WTC11 (cell line): Measurements from ENCODE around the gene ATG7.
A peak's percentile ranks its signal among the peaks of the same experiment; 100 is the strongest.

Experiments
- RELA ChIP-seq: sonication (generic); formaldehyde crosslinking; IDR thresholded peaks from 2 replicates; pipeline ENCODE4 v1.8.1; 2022; ENCODE audit warnings: missing genetic modification reagents, mild to moderate bottlenecking, borderline replicate concordance
- TF ChIP-seq, protein P1 (sequence below): fragments of 200-600 bp; IDR thresholded peaks from 2 replicates; pipeline ENCODE4 v1.8.0; 2022; ENCODE audit warnings: antibody characterized with exemption
- TF ChIP-seq, protein P2 (sequence below): sonication (generic); formaldehyde crosslinking; IDR thresholded peaks from 2 replicates; pipeline ENCODE4 v1.8.1; 2022; ENCODE audit warnings: mild to moderate bottlenecking, moderate library complexity, missing genetic modification reagents

DNA sequence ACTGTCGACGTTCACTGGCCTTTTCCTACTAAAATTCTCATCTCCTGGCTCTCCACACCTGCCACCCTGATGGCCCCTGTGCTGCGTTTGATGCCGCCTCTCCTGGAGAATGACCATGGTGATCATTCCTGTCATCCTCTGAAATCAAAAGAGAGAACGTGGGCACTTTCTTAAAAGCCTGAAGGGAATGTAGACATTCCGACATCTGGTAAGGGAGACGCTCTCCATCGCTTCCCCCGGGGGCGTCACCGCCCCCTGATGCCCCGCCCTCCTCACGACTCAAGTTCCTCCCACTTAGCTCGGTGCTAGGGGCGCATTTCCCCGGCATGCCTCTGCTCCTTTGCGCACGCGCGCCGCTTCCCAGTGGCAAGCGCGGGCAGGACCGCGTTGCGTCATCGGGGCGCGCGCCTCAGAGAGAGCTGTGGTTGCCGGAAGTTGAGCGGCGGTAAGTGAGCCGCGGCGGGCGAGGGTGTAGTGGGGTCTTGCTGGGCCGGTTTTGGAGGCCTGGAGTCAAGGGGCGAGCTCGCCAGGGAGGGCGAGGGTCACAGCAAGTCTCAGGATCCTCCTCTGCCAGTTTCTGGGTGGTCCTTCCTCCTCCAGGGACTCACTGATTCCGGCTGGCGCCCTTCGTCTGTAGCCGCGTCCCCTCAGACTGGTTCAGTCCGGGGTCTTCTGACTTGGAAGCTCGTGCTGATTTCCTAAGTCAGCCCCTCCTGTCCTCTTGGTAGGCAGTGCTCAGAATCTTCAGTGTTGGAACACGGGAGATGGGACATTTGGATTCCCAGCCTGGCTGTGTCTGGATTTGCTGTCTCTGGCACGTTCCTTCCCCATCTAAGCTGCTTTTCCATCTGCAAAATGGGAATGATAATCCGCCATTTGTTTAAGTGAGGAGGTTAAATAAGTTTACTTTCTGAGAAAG, at the start of gene ATG7:
- TF ChIP-seq, protein P1, sequence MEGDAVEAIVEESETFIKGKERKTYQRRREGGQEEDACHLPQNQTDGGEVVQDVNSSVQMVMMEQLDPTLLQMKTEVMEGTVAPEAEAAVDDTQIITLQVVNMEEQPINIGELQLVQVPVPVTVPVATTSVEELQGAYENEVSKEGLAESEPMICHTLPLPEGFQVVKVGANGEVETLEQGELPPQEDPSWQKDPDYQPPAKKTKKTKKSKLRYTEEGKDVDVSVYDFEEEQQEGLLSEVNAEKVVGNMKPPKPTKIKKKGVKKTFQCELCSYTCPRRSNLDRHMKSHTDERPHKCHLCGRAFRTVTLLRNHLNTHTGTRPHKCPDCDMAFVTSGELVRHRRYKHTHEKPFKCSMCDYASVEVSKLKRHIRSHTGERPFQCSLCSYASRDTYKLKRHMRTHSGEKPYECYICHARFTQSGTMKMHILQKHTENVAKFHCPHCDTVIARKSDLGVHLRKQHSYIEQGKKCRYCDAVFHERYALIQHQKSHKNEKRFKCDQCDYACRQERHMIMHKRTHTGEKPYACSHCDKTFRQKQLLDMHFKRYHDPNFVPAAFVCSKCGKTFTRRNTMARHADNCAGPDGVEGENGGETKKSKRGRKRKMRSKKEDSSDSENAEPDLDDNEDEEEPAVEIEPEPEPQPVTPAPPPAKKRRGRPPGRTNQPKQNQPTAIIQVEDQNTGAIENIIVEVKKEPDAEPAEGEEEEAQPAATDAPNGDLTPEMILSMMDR = no peak
- TF ChIP-seq, protein P2, sequence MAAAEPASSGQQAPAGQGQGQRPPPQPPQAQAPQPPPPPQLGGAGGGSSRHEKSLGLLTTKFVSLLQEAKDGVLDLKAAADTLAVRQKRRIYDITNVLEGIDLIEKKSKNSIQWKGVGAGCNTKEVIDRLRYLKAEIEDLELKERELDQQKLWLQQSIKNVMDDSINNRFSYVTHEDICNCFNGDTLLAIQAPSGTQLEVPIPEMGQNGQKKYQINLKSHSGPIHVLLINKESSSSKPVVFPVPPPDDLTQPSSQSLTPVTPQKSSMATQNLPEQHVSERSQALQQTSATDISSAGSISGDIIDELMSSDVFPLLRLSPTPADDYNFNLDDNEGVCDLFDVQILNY (CRISPR knock-in tag) = peak; percentile 67; the same call in 1 of the 2 replicates
- TF ChIP-seq RELA = no peak
